Neural cell (in vitro differentiated cells): Measurements from ENCODE around the gene GDPD5.

Experiments used
- EP300 ChIP-seq: fragments of 450-650 bp; conservative IDR thresholded peaks from 2 replicates; pipeline ENCODE4 v1.6.1; 2014; ENCODE audit warnings: antibody characterized with exemption, mild to moderate bottlenecking, moderate library complexity; ENCODE audit not compliant: poor library complexity, severe bottlenecking
- EZH2 ChIP-seq: fragments of 200-600, 300-800 bp; shearing (Covaris generic), sonication (generic); IDR thresholded peaks from 2 replicates; pipeline ENCODE4 v1.6.1; 2014; ENCODE audit warnings: antibody characterized with exemption, low read length, borderline replicate concordance, mild to moderate bottlenecking; ENCODE audit not compliant: insufficient read depth, poor library complexity, severe bottlenecking
- MXI1 ChIP-seq: fragments of 450-650 bp; conservative IDR thresholded peaks from 2 replicates; pipeline ENCODE4 v1.6.1; 2014; ENCODE audit warnings: antibody characterized with exemption, mild to moderate bottlenecking; ENCODE audit not compliant: poor library complexity, severe bottlenecking
- POLR2AphosphoS5 ChIP-seq: IDR thresholded peaks from 2 replicates; pipeline ENCODE4 v1.6.1; 2012
- RAD21 ChIP-seq: fragments of 450-650 bp; conservative IDR thresholded peaks from 2 replicates; pipeline ENCODE4 v1.6.1; 2014; ENCODE audit warnings: antibody characterized with exemption, mild to moderate bottlenecking, moderate library complexity
- TAF1 ChIP-seq: IDR thresholded peaks from 2 replicates; pipeline ENCODE4 v1.6.1; 2012; ENCODE audit warnings: low read depth
- TF ChIP-seq, protein P1 (sequence below): fragments of 450-650 bp; IDR thresholded peaks from 2 replicates; pipeline ENCODE4 v1.5.1; 2014; ENCODE audit warnings: antibody characterized with exemption, mild to moderate bottlenecking, moderate library complexity; ENCODE audit not compliant: poor library complexity, severe bottlenecking
- TF ChIP-seq, protein P2 (sequence below): IDR thresholded peaks from 2 replicates; pipeline ENCODE4 v1.6.1; 2012; ENCODE audit warnings: borderline replicate concordance

DNA sequence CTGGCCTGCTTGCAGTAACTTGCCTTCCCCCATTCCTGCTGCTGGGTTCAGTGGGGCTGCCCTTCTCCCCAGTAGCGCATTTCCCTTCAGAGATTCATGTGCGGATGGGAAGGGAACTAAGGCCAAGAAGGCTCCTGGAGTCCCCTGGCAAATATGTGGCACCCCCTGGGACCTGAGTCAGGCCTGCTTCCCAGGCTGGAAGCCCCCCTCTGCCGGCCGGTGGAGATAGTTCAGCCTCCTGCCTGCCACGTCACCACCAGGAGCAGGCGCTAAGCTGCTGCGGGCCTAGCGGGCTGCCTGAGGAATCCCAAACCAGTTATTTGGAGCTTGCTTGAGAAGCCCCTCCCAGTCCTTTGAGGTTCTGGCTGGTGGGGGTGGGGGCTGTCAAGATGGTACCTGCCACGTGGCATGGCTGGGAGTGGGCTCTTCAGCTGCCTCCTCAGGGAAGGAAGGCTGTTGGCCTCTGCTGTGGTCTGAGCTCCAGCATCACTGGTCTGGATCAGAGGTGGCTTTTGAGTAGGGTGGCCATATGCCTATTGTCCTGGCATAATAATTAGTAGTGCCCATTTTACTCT, 38.3 kb upstream of the GDPD5 start:
- TF ChIP-seq, protein P1, sequence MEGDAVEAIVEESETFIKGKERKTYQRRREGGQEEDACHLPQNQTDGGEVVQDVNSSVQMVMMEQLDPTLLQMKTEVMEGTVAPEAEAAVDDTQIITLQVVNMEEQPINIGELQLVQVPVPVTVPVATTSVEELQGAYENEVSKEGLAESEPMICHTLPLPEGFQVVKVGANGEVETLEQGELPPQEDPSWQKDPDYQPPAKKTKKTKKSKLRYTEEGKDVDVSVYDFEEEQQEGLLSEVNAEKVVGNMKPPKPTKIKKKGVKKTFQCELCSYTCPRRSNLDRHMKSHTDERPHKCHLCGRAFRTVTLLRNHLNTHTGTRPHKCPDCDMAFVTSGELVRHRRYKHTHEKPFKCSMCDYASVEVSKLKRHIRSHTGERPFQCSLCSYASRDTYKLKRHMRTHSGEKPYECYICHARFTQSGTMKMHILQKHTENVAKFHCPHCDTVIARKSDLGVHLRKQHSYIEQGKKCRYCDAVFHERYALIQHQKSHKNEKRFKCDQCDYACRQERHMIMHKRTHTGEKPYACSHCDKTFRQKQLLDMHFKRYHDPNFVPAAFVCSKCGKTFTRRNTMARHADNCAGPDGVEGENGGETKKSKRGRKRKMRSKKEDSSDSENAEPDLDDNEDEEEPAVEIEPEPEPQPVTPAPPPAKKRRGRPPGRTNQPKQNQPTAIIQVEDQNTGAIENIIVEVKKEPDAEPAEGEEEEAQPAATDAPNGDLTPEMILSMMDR: peak; percentile 40
- no peak for TF ChIP-seq EZH2
- no peak for TF ChIP-seq RAD21
- TF ChIP-seq, protein P2, sequence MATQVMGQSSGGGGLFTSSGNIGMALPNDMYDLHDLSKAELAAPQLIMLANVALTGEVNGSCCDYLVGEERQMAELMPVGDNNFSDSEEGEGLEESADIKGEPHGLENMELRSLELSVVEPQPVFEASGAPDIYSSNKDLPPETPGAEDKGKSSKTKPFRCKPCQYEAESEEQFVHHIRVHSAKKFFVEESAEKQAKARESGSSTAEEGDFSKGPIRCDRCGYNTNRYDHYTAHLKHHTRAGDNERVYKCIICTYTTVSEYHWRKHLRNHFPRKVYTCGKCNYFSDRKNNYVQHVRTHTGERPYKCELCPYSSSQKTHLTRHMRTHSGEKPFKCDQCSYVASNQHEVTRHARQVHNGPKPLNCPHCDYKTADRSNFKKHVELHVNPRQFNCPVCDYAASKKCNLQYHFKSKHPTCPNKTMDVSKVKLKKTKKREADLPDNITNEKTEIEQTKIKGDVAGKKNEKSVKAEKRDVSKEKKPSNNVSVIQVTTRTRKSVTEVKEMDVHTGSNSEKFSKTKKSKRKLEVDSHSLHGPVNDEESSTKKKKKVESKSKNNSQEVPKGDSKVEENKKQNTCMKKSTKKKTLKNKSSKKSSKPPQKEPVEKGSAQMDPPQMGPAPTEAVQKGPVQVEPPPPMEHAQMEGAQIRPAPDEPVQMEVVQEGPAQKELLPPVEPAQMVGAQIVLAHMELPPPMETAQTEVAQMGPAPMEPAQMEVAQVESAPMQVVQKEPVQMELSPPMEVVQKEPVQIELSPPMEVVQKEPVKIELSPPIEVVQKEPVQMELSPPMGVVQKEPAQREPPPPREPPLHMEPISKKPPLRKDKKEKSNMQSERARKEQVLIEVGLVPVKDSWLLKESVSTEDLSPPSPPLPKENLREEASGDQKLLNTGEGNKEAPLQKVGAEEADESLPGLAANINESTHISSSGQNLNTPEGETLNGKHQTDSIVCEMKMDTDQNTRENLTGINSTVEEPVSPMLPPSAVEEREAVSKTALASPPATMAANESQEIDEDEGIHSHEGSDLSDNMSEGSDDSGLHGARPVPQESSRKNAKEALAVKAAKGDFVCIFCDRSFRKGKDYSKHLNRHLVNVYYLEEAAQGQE: no peak
- no peak for TF ChIP-seq POLR2AphosphoS5
- TF ChIP-seq EP300: no peak
- TF ChIP-seq MXI1: no peak
- no peak for TF ChIP-seq TAF1
